HG03039 (cell line): ENCODE data around the gene KRTAP12-3.
"Not testable (repeated sequence)": the region's sequence is repeated elsewhere in the genome, so short reads cannot be mapped to it uniquely, and the experiment has no call there.

Source experiments
- ATAC-seq: cut with Tn5 transposase; IDR thresholded peaks from one replicate; pipeline ENCODE4 v1.9.1; 2021; ENCODE audit warnings: mild to moderate bottlenecking, moderate library complexity; ENCODE audit not compliant: unreplicated experiment

Gene KRTAP12-3

GRCh38 chr21:44650265-44650972 is 7.3 kb upstream of the KRTAP12-3 start:
- no peak for ATAC-seq

DNA sequence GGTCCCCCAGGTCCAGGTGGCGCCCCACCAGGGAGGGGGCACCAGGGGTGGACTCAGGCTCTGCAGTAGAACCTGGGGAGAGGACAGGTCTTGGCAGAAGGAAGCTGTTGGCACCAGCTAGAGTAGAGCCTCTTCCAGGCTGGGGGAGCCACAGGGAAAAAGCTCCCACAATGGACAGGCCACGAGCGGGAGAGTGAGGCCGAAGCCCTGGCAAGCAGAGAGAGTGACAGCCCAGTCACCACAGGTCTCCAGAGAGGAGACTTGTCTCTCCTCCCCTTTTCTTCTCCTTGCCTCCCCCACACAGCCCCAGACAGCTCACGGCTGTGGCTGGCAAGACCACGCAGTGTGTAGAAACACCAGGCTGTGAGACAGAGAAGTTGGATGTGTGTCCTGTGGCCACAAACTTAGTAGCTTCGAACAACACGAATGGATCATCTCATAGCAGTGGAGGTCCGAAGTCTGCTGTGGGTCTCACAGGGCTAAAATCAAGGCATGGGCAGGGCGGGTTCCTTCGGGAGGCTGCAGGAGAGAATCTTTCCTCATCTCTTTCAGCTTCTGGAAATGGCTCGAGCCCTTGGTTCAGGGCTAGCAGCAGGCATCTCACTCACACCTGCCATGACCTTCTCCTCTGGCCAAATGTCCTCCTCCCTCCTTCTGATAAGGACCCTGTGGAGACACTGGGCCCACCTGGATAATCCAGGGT is 6.6 kb upstream of the KRTAP12-3 start:
- ATAC-seq: no peak

GRCh38 chr21:44653123-44653522 is 4.6 kb upstream of the KRTAP12-3 start:
- no peak for ATAC-seq

DNA sequence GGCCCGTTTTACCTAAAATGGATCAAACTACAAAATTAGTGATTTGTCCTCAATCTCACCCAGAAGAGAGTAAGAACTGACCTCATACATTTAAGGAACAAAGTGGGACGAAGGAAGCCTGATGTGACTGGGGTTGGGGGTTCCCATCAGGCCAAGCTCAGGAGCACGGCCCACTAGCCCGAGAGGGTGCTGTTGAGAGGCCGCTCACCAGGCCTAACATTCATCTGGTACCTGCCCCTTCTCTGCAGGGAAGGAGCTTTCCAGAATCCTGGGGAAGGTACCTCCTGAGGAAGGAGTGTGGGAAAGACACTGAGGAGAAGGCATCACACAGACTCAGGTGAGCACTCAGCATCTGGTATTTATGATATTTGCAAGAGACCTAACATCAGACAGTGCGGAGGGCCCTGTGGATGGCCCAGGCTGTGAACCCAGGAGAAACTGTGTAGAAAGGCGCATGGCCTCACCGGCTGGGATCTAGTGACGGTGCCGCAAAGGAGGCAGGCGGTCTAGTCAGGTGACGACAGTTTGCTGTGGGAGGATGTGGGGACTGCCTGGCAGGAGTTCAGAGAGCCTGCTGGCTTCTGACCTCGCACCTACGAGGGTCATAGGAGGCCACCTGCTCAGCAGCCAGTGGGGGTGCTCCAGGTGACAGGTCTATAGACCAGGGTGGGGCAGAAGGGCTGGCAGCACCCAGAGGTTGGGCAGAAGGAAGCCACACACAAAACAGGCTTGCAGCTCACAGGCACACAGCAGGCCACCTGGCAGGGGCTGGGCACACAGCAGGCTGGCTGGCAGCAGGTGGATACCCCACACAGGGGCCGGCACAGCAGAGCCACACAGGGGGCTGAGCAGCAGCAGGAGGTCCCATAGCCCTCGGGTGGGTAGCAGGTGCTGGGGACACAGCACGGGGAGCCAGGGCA is 3.8 kb upstream of the KRTAP12-3 start:
- ATAC-seq: no peak

DNA sequence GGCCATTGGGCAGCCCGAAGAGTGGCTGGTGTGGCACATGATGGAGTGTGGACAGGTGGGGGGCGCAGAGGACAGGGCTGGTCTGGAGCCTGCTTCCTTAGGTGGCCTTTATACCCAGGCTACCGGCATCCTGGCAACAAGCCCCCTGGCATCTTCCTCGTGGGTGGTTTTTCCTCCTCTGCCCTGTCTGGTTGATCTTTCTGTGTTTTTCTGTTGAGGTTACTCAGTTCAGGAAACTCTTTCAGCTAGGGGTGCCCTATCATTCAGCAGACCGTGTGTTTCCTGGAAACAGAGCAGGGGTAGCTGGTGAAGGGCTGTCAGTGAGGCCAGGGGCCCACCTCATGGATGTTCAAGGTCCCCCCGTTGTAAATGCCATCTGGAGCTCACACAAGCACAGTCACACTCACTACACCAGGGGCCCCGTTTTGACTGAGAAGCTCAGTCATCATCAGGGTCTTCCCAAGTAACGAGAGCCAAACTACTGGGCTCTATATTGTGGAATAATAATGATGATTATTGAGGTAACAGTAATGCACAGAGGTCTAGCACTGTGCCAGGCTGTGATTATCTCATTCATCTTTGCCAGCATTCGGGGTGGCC is 3.1 kb upstream of the KRTAP12-3 start, which contains the start of gene KRTAP12-4:
TSS of gene KRTAP12-4 (minus strand) at position 84 of the 600 bp plus-strand sequence. CDS start at position 39, 45 bp downstream.
- no peak for ATAC-seq

DNA sequence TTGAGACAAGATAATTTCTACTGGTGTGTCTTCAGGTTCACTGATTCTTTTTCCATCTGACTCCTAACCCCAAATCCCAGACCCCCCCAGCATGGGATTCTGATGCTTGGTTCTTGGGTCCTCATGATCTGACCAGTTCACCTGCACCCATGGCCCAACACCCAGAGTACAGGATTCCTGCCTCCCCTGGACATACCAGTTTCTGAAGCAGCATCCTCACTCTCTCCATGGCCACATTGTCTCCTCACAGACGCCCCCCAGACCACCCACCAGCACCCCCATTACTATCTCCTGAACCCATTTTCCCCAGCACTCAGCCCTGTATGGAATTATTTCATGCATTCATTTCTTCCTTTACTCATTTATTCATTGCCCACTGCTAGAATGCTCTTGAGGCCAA is 864 bp upstream of the KRTAP12-3 start:
- ATAC-seq: no peak

- ATAC-seq: no peak
Observed at GRCh38 chr21:44658541-44658910, 794 bp downstream of the KRTAP12-3 start.

- no peak for ATAC-seq
Observed at GRCh38 chr21:44658913-44659595, 1.3 kb downstream of the KRTAP12-3 start.

DNA sequence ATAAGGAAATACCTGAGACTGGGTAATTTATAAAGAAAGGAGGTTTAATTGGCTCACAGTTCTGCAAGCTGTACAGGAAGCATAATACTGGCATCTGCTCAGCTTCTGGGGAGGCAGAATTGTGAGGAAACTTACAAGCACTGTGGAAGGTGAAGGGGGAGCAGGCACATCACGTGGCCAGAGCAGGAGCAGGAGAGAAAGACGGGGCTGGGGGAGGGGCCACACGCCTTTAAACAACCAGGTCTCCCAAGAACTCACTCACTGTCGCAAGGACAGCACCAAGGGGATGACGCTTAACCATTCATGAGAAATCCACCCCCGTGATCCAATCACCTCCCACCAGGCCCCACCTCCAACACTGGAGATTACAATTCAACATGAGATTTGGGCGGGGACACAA is 3.8 kb downstream of the KRTAP12-3 start:
- ATAC-seq: not testable (repeated sequence)

- ATAC-seq: no peak
Observed at GRCh38 chr21:44664691-44665090, 7.0 kb downstream of the KRTAP12-3 start.

DNA sequence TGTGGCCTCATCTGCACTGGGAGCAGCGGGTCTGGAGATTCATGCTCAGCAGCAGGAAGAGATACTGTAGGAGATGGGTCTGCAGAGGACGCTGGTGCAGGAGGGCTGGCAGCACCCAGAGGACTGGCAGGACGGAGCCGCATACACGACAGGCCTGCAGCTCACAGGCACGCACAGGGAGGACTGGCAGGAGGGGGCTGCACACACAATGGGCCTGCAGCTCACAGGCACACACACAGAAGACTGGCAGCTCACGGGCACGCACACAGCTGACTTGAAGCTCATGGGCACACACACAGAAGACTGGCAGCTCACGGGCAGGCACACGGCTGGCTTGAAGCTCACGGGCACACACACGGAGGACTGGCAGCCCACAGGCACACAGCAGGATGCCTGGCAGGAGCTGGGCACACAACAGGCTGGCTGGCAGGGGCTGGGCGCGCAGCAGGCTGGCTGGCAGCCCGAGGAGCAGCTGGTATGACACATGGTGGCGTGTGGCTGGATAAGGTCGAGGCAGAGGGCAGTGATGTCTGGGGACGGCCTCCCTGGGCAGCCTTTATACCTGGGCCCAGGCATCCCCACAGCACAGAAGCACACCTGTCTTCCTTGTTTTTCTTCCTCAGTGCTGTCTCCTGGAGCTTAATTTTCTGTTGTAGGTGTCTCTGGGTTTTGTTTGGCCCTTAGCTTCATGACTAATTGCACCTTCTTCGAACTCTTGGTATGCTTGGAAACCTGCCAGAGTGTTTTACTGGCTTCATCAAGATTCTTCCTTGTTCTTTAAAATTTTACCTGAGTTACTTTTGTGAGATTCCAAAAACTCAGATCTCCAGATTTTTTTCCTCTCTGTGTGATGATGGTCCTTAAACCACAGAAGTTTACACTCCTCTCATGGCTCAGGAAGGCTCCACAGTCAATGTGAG is 8.9 kb downstream of the KRTAP12-3 start, which contains the start of gene KRTAP12-2:
TSS of gene KRTAP12-2 (minus strand) at position 527 of the 920 bp plus-strand sequence. CDS start at position 486, 41 bp downstream.
- ATAC-seq: no peak

DNA sequence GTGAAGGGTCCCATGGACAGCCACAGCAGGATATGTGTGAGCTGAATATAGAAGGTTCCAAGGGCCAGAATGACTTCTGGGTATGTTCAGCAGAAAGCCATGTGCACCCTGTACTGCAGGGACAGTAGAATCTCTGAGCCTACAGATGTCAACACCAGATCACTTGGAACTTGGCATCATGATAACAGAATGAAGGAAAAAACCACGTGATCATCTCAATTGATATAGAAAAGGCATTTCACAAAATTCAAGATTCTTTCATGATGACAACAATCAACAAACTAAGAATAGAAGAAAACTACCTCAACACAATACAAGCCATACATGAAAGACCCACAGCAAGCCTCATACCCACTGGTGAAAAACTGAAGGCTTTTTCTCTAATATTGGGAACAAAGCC is 9.9 kb downstream of the KRTAP12-3 start:
- no peak for ATAC-seq

DNA sequence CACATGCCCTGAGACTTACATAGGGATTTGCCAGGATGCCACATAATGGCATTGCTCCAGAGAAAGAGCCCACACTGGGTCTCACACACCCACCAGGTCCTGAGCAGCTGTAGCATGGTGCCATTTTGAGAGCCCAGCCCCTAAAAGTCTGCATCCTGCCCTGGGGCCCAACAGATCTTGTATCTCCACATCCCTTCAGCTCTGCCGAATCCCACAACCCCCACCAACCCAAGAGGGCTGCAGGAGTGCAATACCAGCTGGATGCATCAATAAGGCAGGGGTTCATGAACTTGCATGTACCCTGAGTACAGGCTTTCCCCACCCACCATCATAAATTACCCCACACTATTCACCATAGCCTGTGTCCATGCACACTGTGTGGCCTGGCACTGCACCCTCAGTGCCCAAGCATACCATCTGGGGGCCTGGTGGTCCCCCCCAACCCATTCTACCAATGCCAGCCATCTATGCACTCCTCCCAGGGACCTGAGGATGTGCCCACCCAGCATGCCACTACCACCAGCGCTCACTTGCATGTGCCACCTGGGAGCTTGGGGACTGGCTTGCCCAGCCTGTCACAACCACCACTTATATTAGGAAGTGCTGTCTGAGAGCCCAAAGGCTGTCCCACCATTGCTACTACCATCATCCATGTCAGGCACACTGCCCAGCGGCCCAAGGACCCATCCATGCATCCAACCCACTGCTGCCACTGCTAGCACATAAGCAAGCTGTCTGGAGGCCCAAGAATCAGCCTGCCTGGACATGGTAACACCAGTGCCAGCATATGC is 13.1 kb downstream of the KRTAP12-3 start:
- no peak for ATAC-seq

GRCh38 chr21:44671911-44672310 is 14.2 kb downstream of the KRTAP12-3 start:
- no peak for ATAC-seq

DNA sequence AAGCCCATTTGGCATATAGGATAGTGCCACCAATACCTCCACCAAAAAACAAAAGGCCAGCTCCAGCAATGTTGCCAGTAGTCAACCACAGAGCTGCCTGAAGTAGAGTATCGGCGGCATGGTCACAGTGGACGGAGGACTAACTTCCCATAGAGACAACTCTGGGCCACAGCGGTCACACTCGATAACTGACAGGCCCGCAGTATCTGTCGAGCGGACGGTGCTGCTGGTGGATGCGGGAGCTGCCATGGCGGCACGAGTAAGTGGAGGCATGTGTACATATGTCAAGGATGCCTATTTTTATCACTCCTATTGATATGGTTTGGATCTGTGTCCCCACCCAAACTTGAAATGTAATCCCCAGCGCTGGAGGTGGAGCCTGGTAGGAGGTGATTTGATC is 20.1 kb downstream of the KRTAP12-3 start:
- no peak for ATAC-seq

DNA sequence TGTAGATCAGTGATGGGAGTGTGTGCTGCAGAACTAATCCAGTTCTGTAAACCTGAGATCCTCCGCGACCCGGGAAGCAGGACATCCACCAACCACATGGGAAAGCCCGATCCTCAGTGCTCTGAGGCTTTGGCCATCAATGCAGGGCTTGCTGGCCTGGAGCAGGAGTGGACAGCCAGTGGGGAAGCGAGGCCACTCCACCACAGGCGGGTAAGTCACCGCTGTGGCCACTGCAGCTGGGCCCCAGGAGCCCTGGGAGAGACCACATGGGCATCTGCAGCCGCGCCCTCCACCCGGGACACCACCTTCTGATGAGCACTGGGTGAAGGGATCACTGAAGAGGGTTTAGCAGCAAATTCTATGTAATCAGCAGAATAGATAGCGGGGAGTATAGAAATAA is 23.4 kb downstream of the KRTAP12-3 start:
- no peak for ATAC-seq

DNA sequence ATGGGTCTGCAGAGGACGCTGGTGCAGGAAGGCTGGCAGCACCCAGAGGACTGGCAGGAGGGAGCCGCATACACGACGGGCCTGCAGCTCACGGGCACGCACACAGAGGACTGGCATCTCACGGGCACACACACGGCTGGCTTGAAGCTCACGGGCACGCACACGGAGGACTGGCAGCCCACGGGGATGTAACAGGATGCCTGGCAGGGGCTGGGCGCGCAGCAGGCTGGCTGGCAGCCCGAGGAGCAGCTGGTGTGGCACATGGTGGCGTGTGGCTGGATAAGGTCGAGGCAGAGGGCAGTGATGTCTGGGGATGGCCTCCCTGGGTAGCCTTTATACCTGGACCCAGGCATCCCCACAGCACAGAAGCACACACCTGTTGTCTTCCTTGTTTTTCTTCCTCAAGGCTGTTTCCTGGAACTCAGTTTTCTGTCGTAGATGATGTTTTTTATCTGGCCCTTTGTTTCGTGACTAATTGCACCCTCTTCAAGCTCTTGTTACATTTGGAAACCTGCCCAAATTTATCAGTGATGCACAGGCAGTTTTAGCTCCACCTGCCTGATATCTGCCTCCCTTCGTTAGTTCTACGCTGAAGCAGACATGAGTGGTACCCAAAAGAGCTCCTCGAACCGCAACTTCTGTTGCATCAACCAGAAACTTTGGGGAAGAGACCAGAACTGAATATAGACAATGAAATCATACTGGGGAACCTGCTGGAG is 24.3 kb downstream of the KRTAP12-3 start, which contains the start of gene KRTAP12-1:
TSS of gene KRTAP12-1 (minus strand) at position 303 of the 719 bp plus-strand sequence. CDS start at position 263, 40 bp downstream.
- no peak for ATAC-seq
